ENCODE results near the gene AFF3.

GRCh38 chr2:99747842-99748241, 394.5 kb downstream of the AFF3 start:
- TF ChIP-seq, protein P1, sequence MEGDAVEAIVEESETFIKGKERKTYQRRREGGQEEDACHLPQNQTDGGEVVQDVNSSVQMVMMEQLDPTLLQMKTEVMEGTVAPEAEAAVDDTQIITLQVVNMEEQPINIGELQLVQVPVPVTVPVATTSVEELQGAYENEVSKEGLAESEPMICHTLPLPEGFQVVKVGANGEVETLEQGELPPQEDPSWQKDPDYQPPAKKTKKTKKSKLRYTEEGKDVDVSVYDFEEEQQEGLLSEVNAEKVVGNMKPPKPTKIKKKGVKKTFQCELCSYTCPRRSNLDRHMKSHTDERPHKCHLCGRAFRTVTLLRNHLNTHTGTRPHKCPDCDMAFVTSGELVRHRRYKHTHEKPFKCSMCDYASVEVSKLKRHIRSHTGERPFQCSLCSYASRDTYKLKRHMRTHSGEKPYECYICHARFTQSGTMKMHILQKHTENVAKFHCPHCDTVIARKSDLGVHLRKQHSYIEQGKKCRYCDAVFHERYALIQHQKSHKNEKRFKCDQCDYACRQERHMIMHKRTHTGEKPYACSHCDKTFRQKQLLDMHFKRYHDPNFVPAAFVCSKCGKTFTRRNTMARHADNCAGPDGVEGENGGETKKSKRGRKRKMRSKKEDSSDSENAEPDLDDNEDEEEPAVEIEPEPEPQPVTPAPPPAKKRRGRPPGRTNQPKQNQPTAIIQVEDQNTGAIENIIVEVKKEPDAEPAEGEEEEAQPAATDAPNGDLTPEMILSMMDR (IDR thresholded peaks at IDR 0.05) = no peak
- TF ChIP-seq EP300 (IDR thresholded peaks at IDR 0.05; ENCODE audit: low read depth) (no peak), POLR2AphosphoS5 (IDR thresholded peaks at IDR 0.05) (no peak)
